HepG2 (cell line): ENCODE results near the gene JMJD4. TPM values are rescaled to one million over a fixed set of nuclear protein-coding genes. Genes with fewer than 3 reads are reported as not detected.
A peak's percentile ranks its signal among the peaks of the same experiment; 100 is the strongest.

Experiments
- DNMT3B ChIP-seq: conservative IDR thresholded peaks from 2 replicates; pipeline ENCODE4 v1.6.1; 2016; ENCODE audit warnings: missing biosample characterization, control low read depth
- FOSL1 ChIP-seq: sonication (generic); formaldehyde crosslinking; IDR thresholded peaks from 2 replicates; pipeline ENCODE4 v1.9.0; 2021; ENCODE audit warnings: missing genetic modification reagents, borderline replicate concordance
- HOXA5 ChIP-seq: sonication (generic); formaldehyde crosslinking; IDR thresholded peaks from 2 replicates; pipeline ENCODE4 v1.4.0; 2020; ENCODE audit warnings: missing genetic modification reagents
- PCBP2 ChIP-seq: fragments of 200-400 bp; formaldehyde crosslinking; optimal IDR thresholded peaks from 2 replicates; pipeline ENCODE3; 2018; ENCODE audit warnings: low read length, low read depth; ENCODE audit not compliant: poor library complexity, severe bottlenecking
- POLR2A ChIP-seq, 2 experiments: IDR thresholded peaks; 2 replicates each; pipeline ENCODE4 v1.6.1; 2011; ENCODE audit warnings: low read depth in 2 of 2, low read length in 2 of 2, mild to moderate bottlenecking in 1 of 2, moderate library complexity in 1 of 2; ENCODE audit not compliant: insufficient read depth in 1 of 2
- POLR2AphosphoS2 ChIP-seq: IDR thresholded peaks from 2 replicates; pipeline ENCODE4 v1.6.1; 2011; ENCODE audit warnings: low read depth, low read length, improper control_type of control experiment
- SNAPC2 ChIP-seq: sonication (generic); formaldehyde crosslinking; IDR thresholded peaks from 2 replicates; pipeline ENCODE4 v1.8.1; 2022; ENCODE audit warnings: mild to moderate bottlenecking, missing genetic modification reagents
- TOPORS ChIP-seq: sonication (generic); formaldehyde crosslinking; IDR thresholded peaks from 2 replicates; pipeline ENCODE4 v1.8.0; 2023; ENCODE audit warnings: mild to moderate bottlenecking, missing genetic modification reagents
- TRIM24 ChIP-seq: sonication (generic); formaldehyde crosslinking; IDR thresholded peaks from 2 replicates; pipeline ENCODE4 v1.8.0; 2022; ENCODE audit warnings: mild to moderate bottlenecking, missing genetic modification reagents
- TSC22D2 ChIP-seq: sonication (generic); formaldehyde crosslinking; IDR thresholded peaks from 2 replicates; pipeline ENCODE4 v1.5.1; 2020; ENCODE audit warnings: missing genetic modification reagents, mild to moderate bottlenecking, borderline replicate concordance
- ZNF550 ChIP-seq: sonication (generic); formaldehyde crosslinking; IDR thresholded peaks from 2 replicates; pipeline ENCODE4 v1.4.0; 2020; ENCODE audit warnings: mild to moderate bottlenecking, missing genetic modification reagents, borderline replicate concordance
- ZNF556 ChIP-seq: sonication (generic); formaldehyde crosslinking; IDR thresholded peaks from 2 replicates; pipeline ENCODE4 v1.4.0; 2020; ENCODE audit warnings: mild to moderate bottlenecking, missing genetic modification reagents, borderline replicate concordance
- polyA plus RNA-seq, 8 experiments: library from polyadenylated mRNA; depleted of rRNA in 3 of 8; stranded (reverse) in 7 of 8; unstranded in 1 of 8; fragments of >200 nt; fragmentation: Illumina TruSeq in 4 of 8; extraction: Trizol in 4 of 8; gene quantifications; 2 replicates each; pipeline versions ENCODE4 v1.2.1 to v1.2.3, GENCODE V29; 2011 to 2016; ENCODE audit warnings: low read depth in 4 of 8, missing spikeins in 1 of 8, mixed read lengths in 1 of 8; ENCODE audit not compliant: insufficient read depth in 1 of 8
- total RNA-seq, 5 experiments: library from RNA; depleted of rRNA; stranded (reverse); fragments of >200 nt; fragmentation: Illumina TruSeq; extraction: Trizol; gene quantifications; 2 replicates each; pipeline ENCODE4 v1.2.3, GENCODE V29; 2016; ENCODE audit warnings: low read depth in 1 of 5
- TF ChIP-seq, protein P1 (sequence below): sonication (generic); formaldehyde crosslinking; IDR thresholded peaks from one replicate; pipeline ENCODE4 v1.5.1; 2020; ENCODE audit warnings: mild to moderate bottlenecking, missing genetic modification reagents; ENCODE audit errors: not compliant biosample characterization
- TF ChIP-seq, protein P2 (sequence below): sonication (generic); formaldehyde crosslinking; IDR thresholded peaks from 2 replicates; pipeline ENCODE4 v1.5.0; 2020; ENCODE audit warnings: mild to moderate bottlenecking, missing genetic modification reagents, borderline replicate concordance
- TF ChIP-seq, protein P3 (sequence below): sonication (generic); formaldehyde crosslinking; IDR thresholded peaks from 2 replicates; pipeline ENCODE4 v1.4.0; 2020; ENCODE audit warnings: missing genetic modification reagents

Gene JMJD4
- total and polyA plus RNA-seq, 2 of the 13 experiments (the other 11 are each of a cell fraction or from before 2014, with no cell fraction given), result 10.2 to 29.0 TPM

DNA sequence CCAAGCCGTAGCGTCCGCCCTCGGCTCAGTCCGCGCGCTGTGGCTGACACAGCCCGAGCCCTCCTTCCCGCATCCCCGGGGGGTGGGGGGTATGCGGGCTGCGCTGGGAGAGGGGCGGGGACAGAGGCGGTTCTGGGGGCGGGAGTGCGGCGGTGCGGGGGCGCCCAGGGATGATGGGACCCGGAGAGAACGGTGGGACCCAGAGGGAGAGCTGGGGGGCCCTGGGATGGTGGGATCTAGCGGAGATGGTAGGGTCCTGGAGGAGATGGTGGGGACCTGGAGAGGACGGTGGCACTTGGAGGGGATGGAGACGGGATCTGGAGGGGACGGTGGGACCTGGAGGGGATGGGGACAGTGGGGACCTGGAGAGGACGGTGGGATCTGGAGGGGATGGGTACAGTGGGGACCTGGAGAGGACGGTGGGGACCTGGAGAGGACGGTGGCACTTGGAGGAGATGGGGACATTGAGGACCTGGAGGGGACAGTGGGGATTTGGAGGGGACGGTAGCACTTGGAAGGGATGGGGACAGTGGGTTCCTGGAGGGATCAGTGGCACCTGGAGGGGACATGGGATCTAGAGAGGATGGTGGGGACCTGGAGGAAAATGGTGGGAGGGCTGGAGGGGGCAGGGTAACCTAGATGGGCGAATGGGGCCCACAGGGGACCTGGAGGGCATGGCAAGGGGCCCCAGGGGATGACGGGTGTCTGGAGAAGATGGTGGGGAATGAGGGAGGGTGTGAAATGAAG is 610 bp upstream of the JMJD4 start (continued):
- TF ChIP-seq, protein P1, sequence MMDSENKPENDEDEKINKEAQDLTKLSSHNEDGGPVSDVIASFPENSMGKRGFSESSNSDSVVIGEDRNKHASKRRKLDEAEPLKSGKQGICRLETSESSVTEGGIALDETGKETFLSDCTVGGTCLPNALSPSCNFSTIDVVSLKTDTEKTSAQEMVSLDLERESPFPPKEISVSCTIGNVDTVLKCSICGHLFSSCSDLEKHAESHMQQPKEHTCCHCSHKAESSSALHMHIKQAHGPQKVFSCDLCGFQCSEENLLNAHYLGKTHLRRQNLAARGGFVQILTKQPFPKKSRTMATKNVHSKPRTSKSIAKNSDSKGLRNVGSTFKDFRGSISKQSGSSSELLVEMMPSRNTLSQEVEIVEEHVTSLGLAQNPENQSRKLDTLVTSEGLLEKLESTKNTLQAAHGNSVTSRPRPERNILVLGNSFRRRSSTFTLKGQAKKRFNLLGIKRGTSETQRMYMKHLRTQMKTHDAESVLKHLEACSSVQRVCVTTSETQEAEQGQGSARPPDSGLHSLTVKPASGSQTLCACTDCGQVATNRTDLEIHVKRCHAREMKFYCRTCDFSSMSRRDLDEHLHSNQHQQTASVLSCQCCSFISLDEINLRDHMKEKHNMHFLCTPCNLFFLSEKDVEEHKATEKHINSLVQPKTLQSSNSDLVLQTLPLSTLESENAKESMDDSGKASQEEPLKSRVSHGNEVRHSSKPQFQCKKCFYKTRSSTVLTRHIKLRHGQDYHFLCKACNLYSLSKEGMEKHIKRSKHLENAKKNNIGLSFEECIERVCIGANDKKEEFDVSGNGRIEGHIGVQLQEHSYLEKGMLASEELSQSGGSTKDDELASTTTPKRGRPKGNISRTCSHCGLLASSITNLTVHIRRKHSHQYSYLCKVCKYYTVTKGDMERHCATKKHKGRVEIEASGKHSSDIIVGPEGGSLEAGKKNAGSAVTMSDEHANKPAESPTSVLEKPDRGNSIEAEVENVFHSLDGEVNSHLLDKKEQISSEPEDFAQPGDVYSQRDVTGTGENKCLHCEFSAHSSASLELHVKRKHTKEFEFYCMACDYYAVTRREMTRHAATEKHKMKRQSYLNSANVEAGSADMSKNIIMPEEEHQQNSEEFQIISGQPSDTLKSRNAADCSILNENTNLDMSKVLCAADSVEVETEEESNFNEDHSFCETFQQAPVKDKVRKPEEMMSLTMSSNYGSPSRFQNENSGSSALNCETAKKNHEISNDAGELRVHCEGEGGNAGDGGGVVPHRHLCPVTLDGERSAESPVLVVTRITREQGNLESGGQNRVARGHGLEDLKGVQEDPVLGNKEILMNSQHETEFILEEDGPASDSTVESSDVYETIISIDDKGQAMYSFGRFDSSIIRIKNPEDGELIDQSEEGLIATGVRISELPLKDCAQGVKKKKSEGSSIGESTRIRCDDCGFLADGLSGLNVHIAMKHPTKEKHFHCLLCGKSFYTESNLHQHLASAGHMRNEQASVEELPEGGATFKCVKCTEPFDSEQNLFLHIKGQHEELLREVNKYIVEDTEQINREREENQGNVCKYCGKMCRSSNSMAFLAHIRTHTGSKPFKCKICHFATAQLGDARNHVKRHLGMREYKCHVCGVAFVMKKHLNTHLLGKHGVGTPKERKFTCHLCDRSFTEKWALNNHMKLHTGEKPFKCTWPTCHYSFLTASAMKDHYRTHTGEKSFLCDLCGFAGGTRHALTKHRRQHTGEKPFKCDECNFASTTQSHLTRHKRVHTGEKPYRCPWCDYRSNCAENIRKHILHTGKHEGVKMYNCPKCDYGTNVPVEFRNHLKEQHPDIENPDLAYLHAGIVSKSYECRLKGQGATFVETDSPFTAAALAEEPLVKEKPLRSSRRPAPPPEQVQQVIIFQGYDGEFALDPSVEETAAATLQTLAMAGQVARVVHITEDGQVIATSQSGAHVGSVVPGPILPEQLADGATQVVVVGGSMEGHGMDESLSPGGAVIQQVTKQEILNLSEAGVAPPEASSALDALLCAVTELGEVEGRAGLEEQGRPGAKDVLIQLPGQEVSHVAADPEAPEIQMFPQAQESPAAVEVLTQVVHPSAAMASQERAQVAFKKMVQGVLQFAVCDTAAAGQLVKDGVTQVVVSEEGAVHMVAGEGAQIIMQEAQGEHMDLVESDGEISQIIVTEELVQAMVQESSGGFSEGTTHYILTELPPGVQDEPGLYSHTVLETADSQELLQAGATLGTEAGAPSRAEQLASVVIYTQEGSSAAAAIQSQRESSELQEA (CRISPR knock-in tag), result no peak
- TF ChIP-seq TOPORS (CRISPR knock-in tag) (no peak), SNAPC2 (no peak), POLR2A (IDR thresholded peaks at IDR 0.05; ENCODE audit: insufficient read depth in 1 of 2, low read depth in 2 of 2, low read length in 2 of 2) (no peak), TSC22D2 (CRISPR knock-in tag) (no peak), POLR2AphosphoS2 (no peak), ZNF556 (CRISPR knock-in tag) (no peak), TRIM24 (CRISPR knock-in tag) (no peak), FOSL1 (no peak), ZNF550 (CRISPR knock-in tag) (no peak), DNMT3B (CRISPR knock-in tag) (no peak), HOXA5 (CRISPR knock-in tag) (no peak), PCBP2 (no peak)
- TF ChIP-seq, protein P2, sequence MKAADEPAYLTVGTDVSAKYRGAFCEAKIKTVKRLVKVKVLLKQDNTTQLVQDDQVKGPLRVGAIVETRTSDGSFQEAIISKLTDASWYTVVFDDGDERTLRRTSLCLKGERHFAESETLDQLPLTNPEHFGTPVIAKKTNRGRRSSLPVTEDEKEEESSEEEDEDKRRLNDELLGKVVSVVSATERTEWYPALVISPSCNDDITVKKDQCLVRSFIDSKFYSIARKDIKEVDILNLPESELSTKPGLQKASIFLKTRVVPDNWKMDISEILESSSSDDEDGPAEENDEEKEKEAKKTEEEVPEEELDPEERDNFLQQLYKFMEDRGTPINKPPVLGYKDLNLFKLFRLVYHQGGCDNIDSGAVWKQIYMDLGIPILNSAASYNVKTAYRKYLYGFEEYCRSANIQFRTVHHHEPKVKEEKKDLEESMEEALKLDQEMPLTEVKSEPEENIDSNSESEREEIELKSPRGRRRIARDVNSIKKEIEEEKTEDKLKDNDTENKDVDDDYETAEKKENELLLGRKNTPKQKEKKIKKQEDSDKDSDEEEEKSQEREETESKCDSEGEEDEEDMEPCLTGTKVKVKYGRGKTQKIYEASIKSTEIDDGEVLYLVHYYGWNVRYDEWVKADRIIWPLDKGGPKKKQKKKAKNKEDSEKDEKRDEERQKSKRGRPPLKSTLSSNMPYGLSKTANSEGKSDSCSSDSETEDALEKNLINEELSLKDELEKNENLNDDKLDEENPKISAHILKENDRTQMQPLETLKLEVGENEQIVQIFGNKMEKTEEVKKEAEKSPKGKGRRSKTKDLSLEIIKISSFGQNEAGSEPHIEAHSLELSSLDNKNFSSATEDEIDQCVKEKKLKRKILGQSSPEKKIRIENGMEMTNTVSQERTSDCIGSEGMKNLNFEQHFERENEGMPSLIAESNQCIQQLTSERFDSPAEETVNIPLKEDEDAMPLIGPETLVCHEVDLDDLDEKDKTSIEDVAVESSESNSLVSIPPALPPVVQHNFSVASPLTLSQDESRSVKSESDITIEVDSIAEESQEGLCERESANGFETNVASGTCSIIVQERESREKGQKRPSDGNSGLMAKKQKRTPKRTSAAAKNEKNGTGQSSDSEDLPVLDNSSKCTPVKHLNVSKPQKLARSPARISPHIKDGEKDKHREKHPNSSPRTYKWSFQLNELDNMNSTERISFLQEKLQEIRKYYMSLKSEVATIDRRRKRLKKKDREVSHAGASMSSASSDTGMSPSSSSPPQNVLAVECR (CRISPR knock-in tag), result no peak
- TF ChIP-seq, protein P3, sequence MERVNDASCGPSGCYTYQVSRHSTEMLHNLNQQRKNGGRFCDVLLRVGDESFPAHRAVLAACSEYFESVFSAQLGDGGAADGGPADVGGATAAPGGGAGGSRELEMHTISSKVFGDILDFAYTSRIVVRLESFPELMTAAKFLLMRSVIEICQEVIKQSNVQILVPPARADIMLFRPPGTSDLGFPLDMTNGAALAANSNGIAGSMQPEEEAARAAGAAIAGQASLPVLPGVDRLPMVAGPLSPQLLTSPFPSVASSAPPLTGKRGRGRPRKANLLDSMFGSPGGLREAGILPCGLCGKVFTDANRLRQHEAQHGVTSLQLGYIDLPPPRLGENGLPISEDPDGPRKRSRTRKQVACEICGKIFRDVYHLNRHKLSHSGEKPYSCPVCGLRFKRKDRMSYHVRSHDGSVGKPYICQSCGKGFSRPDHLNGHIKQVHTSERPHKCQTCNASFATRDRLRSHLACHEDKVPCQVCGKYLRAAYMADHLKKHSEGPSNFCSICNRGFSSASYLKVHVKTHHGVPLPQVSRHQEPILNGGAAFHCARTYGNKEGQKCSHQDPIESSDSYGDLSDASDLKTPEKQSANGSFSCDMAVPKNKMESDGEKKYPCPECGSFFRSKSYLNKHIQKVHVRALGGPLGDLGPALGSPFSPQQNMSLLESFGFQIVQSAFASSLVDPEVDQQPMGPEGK (CRISPR knock-in tag), result peak; percentile 3; the same call in 1 of the 2 replicates
